Activated CD4-positive, alpha-beta T cell treated with anti-CD3 and anti-CD28 coated beads, Interleukin-2, amount 50 U/mL, for 48 hours (primary cell): Measurements from ENCODE around the gene TRIM8.
"Not testable (repeated sequence)": the region's sequence is repeated elsewhere in the genome, so short reads cannot be mapped to it uniquely, and the experiment has no call there.

Source experiments
- DNase-seq, 2 experiments: peaks; one replicate each; pipeline ENCODE4 v3.0.0-alpha.2; 2020

TRIM8 gene

DNA sequence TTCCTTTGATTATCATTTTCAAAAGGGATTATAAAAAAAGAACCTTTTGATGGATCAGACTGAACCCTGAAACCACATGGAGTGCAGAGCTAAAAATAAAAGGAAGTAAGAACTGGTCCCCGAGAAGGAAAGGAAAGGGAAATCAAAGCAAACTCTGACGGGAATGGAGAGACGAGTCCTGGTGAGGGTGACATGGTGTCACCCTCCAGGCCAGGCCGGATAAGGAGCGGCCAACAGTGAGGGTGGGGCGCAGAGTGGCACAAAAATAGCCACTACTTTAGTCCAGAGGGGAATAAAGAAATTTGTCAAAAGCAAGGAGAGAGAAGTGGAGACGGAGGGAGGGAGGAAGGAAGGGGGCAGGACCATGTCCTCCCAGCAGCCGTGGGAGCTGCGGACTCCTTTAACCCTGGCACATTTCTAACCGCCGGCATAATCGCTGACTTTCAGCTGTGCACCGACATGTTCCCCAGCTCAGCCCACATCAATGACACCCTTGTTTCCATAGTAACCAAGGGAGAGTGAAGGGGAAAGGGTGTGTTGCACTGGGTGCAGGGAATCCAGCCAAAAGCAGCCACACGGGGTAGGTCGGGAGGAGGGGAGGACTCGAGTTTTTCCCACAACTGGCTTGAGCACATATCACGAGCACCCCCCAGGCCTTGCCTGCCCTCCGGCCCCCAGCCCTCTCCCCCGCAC is 29.7 kb downstream of the TRIM8 start:
- peak; percentile 63 to 72 for DNase-seq

DNA sequence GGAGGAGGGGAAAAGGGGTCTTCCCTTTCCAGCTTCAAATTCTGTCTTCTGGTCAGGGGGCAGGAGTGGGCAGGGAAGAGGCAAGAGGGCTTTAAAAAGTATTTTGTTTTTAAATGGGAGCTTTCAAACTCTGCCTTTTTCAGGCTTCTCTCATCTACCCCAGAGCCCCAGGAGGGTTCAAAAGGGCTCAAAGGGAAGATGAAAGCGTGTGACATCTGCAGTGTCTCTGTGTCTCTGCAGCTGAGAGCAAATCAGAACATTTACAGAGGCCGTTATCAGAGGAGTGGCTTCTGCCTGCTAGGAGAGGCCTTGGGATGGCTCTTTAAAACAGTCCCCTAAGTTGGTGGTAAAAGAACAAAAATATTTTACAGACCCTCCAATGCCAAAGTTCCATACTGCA is 30.3 kb downstream of the TRIM8 start:
- DNase-seq, result no peak

DNA sequence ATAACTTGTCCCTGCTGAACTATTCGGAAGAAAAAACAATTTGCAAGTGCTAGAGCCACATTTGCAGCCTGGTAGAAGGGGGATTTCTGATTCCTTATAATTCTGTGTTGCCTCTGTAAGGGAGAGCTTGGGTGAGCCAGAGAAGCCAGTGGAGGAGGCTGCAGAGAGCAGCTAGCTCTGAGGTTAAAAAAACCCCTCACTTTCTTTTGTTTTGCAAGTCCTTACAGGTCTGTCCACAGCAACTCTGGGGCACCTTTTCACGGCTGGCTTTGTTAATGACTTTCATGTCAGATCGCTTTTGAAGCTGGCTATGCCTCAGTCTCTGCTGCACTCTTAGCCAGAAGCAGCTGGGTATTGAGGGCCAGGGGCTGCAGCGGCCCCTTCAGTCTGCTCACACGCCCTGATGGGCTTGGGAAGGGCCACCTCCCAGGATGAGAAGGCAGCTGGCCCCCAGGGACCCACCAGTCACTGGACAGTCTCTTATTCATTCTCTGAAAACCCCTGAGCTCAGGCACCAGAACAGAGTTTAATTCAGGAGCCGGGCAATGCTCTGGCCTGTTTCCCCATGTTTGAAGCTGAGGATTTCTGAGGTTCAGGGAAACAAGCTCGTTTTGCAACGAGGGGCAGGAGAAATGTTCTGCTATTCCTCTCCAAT is 30.9 kb downstream of the TRIM8 start:
- DNase-seq, result no peak

DNA sequence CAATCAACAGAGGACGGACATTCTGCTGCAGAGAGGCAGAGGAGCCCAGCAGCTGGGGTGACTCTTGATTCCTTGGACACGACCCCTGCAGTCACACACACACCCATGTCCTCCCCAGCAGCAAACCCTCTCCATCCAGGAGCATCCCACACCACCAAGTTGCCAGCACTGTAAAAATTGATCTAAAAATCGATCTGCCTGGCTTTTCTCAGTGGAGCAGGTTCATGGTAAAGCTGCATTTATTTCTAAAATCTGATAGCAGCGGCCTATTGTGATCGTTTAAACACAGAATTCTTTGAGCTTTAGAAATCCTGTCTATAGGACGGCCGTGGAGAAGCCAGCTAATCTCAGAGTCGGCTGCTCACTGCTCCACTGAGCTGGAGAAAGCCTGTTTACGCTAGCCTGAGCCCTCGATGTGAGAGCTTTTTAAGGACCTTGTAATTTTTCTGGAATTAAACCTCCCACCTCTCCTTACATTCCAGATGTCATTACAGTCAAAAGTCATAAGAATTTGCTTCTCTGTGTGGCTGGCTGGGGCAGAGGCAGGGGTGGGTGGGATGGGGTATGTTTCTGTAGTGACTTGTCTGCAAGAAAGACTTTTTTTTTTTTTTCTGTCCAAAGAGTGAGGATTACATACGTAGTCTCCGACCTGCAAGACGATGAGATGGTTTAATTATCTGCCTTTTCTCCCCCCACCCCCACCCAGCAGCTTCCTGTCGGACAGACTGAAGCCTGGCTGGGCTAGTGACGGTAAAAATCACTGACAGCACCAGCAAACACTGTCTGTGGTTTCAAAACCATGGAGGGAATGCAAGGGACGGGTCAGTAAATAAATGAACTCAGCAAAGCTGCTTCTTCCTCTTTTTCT is 31.6 kb downstream of the TRIM8 start:
- DNase-seq, result no peak

DNA sequence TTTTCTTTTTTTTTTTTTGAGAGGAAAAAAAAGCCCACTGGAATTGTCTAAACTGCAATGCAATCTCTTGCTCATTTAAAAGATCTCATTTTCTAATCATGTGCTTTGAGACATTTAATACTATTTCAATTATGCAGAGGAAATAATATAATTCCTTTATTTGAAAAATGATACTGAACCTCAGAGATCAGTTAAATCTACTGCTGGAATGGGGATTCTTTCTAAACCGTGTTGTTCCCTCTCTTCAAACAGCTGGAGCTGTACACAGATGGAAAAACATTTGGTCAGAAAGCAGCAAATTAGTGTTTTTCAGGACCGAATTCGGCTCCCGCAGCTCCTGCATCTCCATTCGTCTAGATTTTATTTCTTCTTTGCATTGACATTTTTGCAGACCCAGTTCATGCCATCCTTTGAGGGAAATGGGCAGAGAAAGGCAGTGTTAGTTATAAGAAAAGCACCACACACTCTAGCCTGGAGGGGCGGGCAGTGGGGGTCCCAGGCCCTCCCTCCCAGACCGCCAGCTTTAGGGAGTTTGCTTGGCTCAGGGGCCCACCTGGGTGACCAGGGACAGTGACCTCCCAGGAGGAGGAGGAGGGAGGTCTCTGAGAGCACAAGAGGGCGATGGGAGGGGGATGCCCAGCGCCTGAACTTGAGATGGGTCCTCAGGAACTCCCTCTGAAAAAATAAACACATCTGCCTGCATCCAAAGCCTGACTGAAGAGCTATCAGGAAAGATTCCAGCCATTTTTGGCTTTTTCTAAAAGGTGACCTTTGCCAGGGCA is 32.4 kb downstream of the TRIM8 start:
- DNase-seq, result no peak

DNA sequence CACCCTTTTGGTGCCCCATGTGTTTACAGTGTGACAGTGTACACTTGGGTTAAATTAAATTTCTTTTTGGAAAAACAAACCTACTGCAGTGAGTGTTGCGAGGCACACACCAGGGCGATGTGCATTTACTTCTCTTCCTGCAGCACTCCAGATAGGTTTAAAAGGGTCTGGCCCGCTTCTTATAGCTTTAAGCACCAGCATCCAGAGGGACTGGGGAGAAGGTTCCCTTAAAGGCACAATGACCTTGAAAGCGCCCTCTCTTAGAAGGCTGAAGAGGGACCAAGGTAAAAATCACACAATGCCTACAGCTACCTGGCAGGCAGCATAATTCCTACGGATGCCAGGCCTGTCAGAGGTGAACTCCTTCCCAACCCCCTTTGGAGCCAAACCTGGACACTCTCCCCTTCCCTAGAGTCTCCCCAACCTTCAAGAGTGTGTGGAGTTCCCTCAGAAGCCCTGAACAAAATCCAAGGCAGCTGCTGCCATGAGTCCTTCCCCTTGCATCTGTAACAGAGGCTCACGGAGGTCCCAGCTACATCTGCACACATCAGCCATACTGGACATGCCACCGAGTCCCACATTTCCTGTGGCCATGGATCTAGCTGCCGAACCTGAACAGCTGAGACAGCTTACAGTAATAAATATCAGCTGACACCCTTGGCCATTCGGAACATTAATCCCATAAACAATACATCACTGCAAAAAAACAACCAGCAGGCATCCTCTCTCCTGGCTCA is 33.2 kb downstream of the TRIM8 start:
- DNase-seq, result no peak

DNA sequence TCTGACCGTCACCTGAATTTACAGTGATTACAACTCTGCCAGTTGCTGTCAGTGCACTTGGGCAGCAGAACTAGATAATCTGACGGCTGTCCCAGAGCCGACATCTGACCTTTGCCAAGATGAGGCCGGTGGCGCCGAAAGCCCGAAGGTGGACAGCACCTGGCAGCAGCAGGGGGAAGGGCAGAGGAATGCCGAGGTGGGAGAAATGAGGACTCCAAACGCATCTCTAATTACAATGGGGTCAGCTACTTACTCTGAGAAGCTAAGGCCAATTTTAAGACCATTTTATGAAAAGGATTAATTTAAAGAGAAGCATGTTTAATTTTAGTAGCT is 33.8 kb downstream of the TRIM8 start:
- DNase-seq, result no peak

DNA sequence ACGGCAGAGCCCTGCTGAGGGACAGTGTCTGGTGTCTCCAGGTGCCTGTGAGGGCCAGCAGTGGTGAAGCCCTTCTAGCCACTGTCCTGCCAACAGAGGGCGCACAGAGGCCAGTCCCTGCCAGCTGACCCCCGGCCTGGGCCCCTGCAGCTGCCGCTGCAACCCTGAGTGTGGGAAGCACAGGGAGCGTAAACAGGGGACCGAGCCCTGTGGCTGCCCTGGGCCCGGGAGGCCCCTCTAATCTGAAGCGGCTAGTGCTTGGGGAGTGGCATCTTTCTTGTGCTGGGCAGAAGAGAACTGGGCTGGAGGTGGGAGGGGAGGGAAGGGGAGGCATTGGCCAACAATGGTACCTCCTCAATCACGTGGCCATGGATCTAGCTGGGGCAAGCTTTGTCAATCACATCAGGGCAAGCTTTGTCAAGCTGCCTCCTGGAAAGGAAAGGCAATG is 34.6 kb downstream of the TRIM8 start:
- DNase-seq, result peak; percentile 34 to 44

DNA sequence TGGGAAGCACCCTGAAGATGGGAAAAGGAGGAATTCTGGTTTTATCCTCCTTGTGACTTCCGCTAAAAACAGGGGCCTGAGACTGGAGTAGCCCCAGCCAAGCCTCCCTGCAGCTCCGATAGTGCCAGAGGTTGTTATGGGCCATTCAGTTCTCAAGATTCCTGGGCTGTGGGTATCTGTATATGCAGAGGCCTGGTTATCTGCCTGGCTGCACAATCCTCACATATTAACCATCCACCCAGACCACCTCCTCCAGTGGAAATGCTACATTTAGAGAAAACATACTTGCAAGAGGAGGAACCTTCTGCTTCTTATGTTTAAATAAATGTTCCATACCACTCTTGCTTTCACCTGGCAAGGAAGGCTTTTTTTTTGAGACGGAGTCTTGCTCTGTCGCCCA is 35.3 kb downstream of the TRIM8 start:
- no peak for DNase-seq

DNA sequence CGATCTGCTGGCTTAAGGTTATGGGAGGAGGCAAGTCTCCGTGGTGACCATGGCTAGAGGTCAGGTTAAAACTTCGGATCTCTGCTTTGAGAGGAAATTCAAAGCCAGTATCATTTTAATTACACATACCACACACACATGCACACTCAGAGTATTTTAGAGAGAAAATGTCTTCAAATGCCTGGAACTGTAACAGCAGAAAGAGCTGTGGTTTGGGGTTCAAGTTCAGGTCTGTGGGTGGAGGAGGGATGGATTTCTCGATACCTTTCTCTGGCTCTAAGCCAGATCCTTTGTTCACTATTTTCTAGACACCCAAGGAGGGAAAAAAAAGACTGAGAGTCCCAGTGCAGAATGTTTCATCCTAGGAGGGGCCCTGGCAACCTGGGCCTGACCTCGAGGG is 37.4 kb downstream of the TRIM8 start:
- DNase-seq, result no peak

DNA sequence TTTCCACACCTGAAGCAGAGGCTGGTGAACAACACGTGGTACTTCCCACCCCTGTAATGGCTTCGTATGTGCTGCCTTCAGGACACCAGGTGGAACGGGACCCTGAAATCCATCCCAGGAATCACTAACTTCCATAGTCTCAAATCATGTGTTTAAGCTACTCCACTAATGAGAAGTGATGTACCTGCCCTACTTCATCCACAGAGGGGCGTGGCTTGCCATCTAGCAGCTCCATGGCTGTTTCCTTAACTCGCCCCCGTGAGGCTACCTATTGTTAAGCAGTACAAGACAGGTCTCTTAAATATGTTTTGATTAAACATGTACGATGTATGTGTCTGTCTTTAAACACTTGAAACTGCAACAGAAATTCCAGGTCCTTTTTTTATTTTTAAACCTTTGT is 38.1 kb downstream of the TRIM8 start:
- DNase-seq, result no peak

DNA sequence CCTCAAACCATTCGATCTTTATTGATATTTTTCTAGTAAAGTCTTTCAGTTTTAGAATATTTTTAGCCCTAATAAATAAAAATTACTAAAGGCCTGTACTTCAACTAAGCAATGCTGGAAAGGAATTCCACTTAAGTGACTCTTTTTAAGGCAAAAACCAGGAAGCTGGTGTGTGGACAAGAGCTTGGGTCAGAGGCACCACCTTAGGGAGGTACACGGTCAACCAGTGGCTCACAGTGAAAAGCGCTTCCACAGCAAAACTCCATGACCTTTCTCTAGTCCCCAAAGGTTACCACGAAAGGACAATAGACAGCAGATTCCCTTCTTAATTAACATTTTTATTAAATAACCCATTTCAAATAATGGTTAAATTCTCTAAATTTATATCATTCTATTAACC is 38.7 kb downstream of the TRIM8 start:
- DNase-seq, result no peak

DNA sequence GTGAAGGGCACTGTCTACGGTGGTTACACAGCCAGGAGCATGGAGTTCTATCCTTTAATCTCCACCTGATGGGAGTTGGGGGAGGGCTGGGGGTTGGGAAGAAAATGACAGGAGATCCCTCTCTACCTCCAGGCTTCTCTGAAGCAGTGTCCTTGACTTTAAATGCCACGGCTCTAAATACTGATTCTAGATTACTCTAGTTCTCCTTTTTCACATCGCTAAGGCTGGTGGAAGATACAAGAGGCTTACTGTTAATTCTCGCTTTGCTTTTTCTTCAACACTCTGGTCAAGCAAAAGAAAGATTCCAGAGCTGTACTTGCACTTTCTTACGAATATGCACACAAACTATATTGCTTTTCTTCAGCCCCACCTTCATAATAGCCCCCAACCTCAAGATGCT is 39.5 kb downstream of the TRIM8 start:
- DNase-seq, result no peak

DNA sequence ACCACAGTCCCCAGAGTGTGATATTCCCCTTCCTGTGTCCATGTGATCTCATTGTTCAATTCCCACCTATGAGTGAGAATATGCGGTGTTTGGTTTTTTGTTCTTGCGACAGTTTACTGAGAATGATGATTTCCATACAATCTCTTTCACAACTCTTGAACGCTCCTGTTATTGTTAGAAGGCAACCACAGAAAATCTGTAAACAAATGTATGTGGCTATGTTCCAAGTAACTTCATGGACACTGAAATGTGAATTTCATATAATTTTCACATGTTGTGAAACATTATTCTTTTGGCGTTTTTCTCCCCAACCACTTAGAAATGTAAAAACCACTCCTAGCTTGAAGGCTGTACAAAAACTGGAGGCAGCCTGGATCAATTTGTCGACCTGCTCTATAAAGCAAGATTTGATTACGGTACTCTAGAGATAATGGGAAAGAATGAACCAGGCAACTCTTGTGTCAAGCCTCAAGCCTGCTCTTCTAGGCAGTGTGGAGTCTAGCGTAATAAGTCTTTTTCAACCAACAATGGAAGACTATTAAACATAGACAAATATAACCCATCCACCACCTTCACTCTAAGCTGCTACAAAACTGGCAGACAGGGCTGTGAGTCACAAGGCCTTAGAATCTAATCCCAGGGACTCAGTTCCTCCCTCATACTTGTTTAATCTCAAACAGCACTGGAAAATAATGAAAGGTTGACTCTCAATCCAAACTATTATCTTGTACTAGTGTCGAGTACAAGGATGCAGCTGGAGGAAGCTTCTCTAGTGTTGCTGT is 47.2 kb downstream of the TRIM8 start:
- DNase-seq, result no peak

DNA sequence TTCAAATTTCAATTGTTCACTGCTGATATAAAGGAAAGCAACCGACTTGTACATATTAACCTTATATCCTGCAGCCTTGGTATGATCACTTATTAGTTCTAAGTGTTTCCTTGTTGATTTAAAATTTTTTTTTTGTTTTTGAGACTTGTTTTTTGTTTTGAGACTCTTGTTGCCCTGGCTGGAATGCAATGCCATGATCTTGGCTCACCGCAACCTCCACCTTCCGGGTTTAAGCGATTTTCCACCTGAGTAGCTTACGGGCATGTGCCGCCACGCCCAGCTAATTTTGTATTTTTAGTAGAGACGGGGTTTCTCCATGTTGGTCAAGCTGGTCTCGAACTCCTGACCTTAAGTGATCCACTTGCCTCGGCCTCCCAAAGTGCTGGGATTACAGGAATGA is 51.1 kb downstream of the TRIM8 start:
- DNase-seq, result not testable (repeated sequence)

DNA sequence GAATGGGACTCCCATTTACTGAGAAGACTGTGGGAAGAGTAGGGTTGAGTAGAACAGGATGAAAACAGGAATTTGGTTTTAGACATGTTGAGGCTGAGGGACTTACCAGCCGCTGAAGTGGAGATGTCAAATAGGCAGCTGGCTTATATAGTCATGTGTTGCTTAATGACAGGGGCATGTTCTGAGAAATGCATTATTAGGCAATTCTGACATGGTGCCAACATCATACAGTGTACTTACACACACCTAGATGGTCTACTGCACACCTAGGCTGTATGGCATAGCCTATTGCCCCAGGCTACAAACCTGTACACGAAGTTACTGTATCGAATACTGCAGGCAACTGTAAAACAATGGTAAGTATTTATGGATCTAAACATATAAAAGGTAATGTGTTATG is 52.5 kb downstream of the TRIM8 start:
- DNase-seq, result no peak

DNA sequence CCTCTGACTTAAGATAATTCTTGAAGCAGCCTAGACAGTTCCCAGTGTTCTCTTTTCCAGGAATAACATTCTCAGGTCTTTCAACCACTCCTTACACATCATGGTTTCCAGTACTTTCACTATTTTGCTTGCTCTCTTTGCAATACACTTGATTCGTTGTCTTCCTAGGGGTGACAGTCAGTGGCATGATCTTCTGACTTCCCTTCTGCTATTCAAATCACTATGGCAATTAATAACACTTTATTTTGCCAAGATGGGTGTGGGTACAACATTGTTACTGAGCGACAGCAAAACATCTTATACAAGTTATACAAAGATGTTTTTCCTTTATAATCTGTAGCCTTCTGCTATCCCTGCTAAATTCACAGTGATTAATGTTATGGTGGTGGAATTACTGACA is 54.6 kb downstream of the TRIM8 start:
- DNase-seq, result no peak

DNA sequence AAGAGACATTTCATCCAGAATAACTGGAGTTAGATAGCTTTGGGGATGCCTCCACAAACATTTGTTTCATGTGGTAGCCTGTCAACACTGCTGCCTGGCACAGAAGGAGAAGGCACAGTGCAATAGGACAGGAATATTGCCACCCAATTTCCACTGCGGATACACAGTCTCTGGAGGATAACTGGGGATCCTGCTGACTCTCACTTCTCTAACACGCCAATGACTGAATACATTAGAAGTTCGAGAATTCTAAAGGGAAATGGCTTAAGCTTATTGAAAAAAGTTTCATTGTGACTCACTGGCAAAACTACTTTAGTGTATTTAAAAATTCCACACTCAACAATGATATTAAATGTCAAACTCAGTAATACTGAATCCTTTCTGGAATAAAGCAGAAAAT is 57.0 kb downstream of the TRIM8 start:
- no peak for DNase-seq

DNA sequence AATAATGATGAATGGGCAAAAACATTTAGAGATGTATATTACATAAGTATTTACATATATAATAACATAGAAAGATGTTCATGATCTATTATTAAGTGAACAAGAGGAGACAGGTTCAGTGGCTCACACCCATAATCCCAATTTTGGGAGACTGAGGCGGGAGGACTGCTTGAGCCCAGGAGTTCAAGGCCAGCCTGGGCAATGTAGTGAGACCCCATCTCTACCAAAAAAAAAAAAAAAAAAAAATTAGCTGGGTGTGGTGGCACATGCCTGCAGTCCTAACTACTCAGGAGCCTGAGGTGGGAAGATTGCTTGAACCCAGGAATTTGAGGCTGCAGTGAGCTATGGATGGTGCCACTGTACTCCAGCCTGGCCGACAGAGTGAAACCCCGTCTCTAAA is 57.5 kb downstream of the TRIM8 start:
- DNase-seq, result no peak

DNA sequence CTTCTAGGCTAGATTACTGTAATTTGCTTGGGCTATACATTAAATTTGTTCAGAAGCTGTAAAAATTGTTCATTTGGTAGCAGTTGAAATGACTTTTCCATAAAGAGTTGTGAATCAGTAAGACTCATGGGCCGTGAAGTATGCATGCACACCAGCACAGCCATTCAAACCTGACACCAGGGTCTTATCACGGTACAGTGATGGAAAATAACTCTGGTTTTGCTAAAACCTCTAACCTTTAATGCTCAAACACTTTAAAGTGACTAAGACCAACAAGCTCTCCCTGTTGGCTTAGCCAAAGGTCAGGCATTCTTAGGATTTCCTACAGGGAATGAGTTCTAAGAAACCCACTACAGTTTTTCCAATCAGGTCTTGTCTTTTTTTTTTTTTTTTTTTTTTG is 58.5 kb downstream of the TRIM8 start:
- no peak for DNase-seq

DNA sequence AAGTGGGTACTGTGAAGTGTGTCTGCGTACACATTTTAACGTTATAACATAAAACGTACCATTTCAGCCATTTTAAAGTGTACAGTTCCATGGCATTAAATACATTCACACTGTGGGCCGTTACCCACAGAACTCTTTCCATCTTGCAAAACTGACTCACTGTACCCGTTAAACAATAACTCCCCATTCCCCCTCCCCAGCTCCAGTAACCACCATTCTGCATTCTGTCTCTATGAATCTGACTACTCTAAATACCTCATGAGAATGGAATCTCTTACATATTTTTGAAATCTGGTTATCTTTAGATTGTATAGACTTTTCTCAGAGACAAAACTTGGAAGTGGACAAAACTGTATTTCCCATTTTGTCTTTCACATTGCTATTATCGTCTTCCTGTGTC is 60.6 kb downstream of the TRIM8 start:
- DNase-seq, result no peak

DNA sequence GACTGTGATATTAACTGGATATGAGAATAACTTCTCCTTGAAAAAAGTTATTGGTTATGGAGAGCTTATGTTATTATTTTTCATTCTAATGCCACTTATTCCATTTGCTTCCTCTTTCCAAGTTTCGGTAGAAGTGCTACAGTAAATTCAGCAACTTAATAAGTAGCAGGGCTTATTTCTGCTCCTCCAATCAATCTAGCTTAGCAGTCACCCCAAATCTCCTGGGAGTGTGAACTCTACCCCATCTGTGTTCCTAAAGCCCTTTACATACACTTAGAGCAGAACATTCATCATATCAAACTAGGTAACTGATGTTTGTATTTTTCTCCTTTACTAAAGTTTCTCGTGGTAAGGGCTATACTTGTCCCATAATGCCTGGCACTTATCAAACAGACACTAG is 61.3 kb downstream of the TRIM8 start:
- DNase-seq, result no peak
